HG03558 (cell line): ENCODE measurements around the gene C4BPA.

ENCODE experiments used
- ATAC-seq: cut with Tn5 transposase; IDR thresholded peaks from one replicate; pipeline ENCODE4 v1.9.1; 2021; ENCODE audit warnings: moderate number of reproducible peaks; ENCODE audit not compliant: unreplicated experiment; ENCODE audit errors: extremely low read depth

Gene C4BPA

GRCh38 chr1:207103892-207104373, at the start of gene C4BPA:
TSS of gene C4BPA (plus strand) at chr1:207104233. CDS start at chr1:207113026, 8,793 bp downstream.
- no peak for ATAC-seq

GRCh38 chr1:207054491-207054890, 49.5 kb upstream of the C4BPA start:
- ATAC-seq = no peak

GRCh38 chr1:207055386-207056001, 48.5 kb upstream of the C4BPA start:
- ATAC-seq = no peak

DNA sequence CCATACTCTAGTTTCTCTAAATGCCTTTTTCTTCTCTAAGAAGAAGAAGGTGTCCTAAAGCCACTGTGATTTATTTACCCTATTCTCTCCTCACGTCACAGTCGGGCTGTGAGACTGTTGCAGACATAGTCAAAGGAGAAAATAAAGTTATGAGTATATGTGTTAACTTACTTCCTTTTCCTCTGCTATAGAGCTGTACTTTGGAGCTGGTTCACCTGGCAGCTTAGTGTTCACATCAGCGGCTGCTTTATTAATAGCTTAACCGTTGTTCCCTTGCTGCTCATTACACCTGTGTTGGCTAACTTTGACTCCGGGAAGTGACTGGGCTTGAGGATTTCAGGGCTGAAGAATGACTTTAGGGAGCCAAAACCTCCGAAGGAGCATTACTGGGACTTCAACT, 47.4 kb upstream of the C4BPA start:
- no peak for ATAC-seq

GRCh38 chr1:207058252-207058651, 45.8 kb upstream of the C4BPA start:
- ATAC-seq = no peak

GRCh38 chr1:207058878-207059867, 44.9 kb upstream of the C4BPA start:
- no peak for ATAC-seq

- ATAC-seq = no peak
Observed at GRCh38 chr1:207059881-207060280, 44.2 kb upstream of the C4BPA start.

DNA sequence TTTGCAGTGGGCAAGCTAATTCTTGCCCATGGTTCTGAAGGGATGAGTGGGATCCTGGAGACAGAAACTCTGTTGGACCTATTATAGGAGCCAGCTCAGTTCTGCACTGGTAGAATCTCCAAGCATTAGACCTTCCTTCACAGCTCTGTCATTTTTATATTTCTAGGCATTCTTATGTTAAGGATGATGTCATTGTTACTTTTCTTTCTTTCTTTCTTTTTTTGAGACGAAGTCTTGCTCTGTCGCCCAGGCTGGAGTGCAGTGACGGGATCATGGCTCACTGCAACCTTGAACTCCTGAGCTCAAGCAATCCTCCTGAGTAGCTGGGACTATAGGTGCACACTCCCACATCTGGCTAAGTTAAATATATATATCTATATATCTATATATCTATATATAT, 43.4 kb upstream of the C4BPA start:
- ATAC-seq = no peak

DNA sequence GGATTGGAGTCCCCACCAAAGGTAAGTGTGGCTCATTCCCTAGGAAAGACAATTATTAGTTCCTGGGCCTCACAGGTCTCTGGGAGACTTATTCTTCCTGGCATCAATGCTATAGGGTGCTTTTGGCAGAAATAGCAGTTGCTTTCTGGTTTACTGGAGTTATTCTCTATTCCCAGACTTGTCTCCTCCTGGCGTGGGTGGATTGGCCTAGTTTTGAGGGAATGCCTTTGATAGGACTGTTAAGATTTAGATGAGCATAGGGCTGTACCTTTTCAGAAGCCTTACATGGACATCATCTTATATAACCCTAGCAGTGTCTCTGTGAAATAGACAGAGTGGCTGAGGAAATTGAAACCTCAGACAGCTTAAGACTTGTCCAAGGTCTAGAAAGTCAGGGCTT, 42.0 kb upstream of the C4BPA start:
- no peak for ATAC-seq

- ATAC-seq = no peak
Observed at GRCh38 chr1:207063014-207063413, 41.0 kb upstream of the C4BPA start.

- ATAC-seq = no peak
Observed at GRCh38 chr1:207064561-207064960, 39.5 kb upstream of the C4BPA start.

DNA sequence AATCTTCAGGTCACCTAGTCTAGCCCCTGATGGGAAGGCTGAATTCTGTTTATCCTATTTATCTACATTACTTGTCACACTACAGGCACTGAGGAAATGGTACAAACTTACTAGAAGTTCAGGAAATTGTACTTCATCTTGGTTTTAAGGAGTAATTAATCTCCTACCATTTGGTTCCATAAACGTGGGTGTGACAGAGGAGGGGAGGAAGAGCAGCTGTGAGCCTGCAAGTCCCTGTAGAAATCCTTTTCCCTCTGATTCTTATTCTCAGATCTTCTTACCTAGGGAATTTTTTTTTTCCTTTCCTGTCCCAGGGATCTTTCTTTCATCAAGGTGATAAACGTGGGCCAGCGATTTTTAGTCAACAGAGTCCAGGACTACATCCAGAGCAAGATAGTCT, 36.8 kb upstream of the C4BPA start:
- no peak for ATAC-seq

- ATAC-seq = no peak
Observed at GRCh38 chr1:207067665-207068064, 36.4 kb upstream of the C4BPA start.

DNA sequence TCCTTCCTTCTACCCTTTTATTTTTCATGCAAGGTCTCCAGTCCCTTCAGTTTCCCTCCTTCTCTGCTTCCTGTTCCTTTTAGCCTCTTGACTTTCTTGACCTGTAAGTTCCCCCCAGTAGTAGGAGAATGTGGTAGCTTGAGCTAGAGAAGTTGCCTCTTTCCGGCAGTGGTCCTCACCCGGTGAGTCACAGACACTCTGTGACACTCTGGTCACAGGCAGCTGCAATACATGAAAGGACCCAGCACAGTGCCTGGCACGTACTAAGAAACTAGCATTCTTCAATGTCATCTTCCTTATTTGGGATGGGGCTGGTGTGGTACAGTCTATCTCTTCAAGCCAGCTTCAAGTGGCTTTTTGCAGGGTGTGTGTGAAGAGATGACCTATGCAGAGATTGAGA, 35.0 kb upstream of the C4BPA start:
- no peak for ATAC-seq

DNA sequence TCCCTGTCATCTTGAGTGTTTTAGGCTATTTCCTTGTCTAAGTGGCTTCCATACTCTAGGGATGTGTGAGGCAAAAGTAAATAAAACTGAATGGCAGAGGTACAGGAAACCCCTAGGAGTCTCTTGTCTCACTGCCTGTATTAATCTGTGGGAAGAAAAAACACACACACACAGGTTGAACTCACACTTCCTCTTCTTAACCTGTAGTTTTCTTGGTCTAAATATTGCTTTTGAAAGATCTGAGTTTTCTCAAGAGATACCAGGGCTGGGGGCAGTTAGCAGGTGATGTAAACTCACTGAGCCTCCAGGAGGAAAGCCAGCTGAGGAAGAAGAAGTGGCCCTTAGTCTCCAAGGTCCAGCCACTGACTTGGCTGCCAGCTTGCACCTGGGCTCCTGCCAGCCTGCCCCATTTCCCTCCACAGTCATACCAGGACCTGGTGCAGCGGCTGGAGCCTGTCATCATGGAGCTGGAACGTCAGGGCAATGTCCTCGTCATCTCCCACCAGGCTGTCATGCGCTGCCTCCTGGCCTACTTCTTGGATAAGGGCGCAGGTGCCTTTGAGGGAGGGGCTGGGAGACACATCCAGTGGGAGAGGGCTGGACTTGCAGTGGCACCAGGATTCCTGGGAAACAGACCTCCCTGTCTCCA, 34.1 kb upstream of the C4BPA start:
- ATAC-seq = no peak

DNA sequence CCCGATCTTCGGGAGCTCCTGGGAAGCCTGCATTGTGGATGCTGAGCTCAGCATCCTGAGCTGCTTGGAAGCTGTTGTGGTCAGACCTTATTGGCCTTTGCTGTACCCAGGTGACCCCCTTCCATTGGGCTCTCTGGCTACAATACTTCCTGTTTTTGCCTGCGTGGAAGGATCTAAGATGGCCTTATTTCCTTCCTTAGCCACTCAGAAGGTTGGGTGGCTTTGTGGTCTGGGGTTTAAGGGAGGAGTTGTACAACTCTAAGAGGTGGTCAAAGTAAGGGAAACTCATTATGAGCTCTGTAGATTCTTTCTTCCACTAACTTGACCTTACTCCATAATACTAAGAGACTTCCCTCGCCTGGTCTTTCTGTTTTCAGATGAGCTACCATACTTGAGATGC, 33.2 kb upstream of the C4BPA start:
- no peak for ATAC-seq

- no peak for ATAC-seq
Observed at GRCh38 chr1:207071426-207071825, 32.6 kb upstream of the C4BPA start.

DNA sequence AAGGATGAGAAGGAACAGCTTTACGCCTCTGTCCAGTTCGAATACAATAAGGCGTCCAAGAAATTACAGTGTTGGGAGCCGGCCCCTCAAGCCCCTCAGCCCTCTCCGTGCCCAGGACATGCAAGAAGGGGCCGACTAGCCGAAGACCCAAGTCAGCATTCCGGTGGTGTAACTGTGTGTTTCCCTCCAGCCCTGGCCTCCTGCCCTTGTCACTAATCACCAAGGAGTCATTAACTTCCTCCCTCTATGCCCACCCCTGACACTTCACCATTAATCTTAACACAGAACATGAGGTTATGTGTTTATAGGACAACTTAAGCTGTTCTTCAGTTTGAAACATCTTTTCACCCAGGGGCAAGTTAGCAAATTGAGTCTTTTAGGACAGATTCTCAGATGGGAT, 31.8 kb upstream of the C4BPA start:
- no peak for ATAC-seq

DNA sequence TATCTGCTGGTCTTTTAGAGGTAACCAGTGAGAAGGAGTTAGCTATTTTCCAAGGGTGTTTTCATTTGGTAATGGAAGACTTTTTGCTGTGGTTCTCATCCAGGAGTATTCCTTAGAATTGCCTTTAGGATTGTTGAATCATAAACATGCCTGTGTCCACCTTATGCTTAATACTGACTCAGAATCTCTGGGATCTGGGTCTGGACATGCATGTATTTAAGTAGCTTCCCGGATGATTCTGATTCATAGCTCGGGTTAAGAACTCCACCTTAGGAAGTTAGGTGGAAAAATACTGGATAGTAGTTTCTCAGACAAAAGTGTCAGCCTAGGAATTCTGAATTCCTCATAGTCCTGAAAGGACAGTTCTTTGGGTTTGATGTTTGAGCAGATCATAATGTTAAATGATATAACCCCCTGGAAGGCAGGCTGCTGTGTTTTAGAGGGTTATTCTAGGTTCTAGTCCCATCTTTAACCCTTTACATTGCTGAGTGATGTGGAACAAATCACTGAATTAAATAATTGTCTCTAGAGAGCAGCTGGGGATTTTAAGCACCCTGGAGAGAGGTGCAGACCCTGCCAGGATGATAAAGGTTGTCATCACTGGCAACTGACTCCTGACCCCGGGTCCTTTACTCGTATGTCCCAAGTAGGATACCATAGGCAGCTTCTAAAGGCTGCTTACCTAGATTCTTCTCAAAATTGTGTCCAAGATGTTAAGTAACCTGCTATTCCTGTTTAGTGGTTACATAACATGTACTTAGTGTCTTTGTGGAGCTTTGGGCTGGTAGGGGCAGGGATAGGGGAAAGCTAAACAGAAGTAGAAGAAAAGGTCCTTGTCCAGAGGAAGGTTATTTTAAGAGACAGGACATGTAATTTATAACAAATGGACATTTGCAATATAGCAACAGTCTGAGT, 29.9 kb upstream of the C4BPA start:
- no peak for ATAC-seq
